ENCODE data around the gene NIF3L1.
"Not testable (repeated sequence)": the region's sequence is repeated elsewhere in the genome, so short reads cannot be mapped to it uniquely, and the experiment has no call there.

NIF3L1 gene

DNA sequence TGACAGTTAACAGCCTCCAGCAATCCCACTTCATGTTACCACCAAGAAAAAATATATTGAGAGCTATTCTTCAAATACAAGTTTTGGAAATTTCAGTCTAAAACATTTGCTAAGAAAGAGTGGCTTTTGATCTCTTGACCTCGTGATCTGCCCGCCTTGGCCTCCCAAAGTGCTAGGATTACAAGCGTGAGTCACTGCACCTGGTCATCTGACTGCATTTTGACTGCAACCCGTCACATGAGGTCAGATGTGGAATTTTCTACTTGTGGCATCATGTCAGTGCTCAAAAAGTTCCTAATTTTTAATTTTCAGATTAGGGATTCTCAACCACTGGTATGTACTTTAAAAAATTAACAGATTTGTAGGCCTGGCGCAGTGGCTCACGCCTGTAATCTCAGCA is 15.6 kb upstream of the NIF3L1 start:
- DNase-seq (ENCODE audit: low spot score) = no peak

DNA sequence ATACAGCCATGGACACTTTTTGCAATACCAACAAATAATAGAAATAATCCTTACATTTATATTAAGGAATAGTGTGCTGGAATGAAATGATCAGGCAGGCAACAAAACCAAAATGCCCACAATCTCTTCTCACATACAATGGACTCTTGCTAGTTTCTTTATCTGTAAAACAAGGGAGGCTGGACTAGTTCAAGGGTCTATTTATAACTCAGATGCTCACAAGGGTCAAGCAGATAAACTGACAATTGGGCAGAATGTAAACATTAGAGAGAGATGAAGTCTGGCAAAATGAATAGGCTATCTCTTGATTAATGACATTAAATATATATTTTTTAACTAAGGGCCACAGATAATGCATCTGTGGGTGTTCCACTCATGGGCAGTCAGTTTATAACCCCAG is 11.7 kb upstream of the NIF3L1 start:
- no peak for DNase-seq (ENCODE audit: low spot score)

DNA sequence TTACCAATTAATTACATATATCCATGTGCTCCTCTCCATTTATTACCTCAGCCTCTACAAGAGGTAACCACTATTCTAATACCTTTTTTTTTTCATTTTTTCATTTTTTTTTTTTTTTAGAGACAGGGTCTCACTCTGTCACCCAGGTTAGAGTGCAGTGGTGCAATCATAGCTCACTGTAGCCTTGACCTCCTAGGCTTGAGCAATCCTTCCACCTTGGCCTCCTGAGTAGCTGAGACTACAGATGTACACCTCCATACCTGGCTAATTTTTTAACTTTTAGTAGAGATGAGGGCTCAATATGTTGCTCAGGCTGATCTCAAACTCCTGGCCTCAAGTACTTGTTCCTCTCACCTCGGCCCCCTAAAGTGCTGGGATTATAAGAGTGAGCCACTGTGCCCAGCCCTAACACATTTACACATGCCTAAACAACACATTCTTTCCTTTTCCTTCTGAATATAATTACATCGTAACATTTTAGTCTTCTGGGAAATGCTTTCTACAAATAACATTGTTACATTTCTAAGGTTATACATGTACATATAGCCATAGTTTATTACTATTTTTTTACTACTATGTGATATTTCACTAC is 10.8 kb upstream of the NIF3L1 start:
- no peak for DNase-seq (ENCODE audit: low spot score)

DNA sequence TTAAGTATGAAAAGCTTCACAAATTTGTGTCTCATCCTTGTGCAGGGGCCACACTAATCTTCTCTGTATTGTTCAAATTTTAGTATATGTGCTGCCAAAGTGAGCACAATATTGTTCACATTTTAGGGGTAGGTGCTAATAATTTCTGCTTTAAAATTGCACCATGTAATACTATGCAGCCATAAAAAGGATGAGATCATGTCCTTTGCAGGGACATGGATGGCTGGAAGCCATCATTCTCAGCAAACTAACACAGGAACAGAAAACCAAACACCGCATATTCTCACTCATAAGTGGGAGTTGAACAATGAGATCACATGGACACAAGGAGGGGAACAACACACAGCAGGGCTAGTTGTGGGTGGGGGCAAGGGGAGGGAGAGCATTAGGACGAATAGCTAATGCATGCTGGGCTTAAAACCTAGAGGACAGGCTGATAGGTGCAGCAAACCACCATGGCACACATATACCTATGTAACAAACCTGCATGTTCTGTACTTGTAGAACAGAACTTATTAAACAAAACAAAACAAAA is 7.4 kb upstream of the NIF3L1 start:
- not testable (repeated sequence) for DNase-seq (ENCODE audit: low spot score)

DNA sequence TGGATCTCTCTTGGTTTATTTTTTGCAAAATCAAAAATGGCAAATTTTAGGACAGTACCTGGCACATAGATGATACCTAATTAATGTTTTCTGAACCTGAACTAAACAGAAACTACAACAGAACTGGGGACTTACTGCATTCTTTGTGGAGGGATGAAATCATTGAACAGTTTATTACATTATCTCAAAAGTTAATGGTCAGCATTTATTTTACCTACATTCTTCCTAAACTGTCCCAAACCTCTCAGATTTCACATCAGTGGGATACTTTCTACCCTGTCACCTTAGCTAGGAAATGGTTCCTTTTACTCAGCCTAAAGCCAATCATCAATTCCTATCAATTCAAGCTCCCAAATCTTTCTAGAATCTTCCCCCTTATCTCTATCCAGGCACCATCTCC is 10.3 kb downstream of the NIF3L1 start:
- DNase-seq (ENCODE audit: low spot score) = no peak

DNA sequence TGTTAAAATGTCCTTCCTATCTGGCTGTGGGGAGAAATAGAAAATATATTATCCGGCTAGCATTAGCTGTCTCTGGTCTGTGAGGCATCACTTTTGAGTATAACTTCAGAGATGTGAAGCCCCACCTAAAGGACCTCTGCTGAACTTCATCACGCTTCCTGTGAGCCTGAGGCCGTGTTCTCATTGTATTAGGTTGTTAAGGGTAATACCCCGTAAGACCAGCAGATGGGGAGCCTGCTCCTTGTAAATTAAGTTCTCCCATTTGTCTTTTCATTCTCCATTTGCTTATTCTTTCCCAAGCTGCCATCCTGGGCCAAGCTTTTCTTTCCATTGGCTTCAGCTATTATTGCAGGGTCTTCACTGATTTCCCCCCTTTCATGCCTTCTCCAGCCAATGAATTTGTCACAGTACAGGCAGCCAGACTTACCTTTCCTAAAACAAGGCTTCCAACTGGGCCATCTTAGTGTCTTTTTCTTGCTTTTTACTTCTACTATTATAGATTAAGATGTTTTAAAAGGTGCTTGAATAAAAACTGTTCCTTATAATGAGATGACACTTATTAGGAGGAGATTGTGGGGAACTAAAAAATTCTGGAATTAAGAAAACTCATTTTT is 12.4 kb downstream of the NIF3L1 start:
- peak; percentile 88 for DNase-seq (ENCODE audit: low spot score)

DNA sequence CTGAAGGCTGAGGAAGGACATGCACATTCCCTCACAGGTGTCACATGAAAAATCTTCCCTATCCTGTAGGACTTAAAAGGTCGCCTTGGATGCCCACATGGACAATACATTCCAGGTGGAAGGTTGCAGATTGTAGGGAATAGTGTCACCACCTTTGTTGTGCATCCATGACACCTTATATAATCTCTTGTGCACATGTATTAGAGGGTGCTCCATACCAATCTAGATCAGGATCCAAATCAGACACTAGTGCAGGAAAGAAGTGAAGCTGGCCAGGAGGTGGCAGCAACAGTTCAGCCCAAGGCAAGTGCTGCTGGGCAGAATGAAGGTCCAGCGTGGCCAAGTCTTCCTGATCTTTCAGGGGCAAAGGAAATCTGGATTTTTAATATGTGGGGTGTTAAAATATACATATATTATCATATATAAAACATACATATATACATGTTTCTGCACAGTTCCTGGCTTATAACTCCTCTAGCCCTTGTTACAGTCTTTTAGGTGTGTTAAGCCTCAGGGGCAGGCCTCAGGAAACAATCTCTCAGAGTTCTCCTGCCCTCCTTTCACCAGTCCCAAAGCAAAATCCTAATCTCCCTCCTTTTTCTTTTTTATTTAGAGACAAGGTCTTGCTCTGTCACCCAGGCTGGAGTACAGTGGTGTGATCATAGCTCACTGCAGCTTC is 16.6 kb downstream of the NIF3L1 start:
- DNase-seq (ENCODE audit: low spot score) = peak; percentile 79

DNA sequence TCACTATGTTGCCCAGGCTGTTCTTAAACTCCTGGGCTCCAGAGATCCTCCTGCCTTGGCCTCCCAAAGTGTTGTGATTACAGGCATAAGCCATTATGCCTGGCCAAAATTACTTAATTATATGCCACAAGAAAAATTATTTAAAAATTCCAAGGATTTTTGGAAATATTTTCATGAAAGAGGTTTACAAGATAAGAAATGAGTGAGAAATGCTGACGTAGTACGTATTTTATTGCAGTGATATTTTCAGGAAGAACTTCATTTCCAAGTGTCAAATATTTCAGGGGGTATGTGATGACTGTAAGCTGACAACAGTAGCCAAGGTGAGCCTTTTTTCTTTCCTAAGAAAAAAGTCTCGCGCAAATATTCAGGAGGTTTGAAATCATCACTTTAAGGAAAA is 20.8 kb downstream of the NIF3L1 start:
- no peak for DNase-seq (ENCODE audit: low spot score)

DNA sequence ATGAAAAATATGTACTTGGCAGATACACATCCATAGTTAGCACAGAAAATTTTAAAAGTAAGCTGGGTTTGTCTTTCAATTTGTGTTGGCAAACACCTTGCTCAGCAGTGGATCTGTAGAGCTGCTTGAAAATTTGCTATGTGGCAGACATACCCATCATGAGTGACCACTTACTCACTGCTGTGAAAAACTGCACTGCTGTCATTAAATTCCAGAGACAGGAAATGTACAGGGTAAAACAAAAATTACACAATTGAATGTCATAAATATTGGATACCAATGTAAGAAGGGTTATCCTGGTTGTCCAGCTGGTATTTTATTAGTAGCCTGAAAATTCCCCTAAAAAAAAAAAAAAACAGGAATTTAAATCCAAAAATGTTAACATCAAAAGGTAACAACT is 24.5 kb downstream of the NIF3L1 start:
- peak; percentile 73 for DNase-seq (ENCODE audit: low spot score)

DNA sequence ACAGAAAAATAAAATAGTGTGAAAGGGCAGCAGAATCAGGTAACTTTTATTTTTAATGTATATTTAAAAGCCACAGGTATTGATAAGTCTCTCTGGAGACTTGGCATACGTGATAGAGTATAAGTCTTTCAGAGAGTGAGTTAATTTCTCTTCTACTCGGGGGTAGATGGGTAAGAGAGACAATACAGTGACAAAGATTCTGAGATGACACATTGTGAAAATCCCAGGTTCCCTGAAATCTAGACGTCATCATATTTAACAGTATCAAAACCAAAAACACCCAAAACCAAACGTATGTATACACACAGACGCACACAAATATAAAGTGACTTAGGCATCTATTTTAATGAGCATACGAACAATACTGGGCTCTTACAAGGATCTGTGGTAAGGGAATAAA is 33.3 kb downstream of the NIF3L1 start:
- DNase-seq (ENCODE audit: low spot score) = no peak

DNA sequence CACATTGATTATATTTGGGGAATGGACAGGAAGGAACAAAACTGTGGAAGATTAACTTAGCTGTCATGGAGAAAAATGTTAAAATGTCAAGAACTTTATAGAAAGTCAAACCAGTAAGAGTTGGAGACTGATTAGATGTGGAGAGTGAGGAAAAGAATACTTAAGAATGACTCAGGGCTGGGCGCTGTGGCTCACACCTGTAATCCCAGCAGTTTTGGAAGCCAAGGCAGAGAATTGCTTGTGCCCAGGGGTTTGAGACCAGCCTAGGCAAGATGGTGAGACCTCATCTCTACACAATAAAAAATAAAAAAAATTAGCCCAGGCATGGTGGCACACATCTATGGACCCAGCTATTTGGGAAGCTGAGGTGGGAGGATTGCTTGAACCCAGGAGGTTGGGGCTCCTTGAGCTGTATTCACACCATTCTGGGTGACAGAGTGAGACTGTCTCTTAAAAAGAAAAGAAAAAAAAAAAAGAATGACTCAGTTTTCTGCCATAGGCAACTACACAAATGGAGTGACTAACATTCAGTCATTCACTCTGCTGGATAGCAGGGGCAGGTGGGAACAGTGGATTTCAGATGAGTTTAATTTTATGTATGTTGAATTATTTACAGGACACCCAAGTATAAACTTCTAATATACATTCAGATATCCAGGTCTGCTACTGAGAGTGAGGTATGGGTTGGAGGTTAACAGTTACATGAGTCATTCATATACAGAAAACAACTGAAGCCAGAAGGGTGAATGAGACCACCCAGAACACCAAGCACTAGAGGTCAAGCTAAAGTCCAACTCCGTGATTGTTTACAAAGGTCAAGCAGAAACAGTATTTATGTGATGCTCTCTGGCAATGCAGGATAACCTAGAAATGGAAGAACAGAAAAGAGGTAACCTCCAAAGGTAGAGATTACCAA is 40.4 kb downstream of the NIF3L1 start:
- DNase-seq (ENCODE audit: low spot score) = no peak

DNA sequence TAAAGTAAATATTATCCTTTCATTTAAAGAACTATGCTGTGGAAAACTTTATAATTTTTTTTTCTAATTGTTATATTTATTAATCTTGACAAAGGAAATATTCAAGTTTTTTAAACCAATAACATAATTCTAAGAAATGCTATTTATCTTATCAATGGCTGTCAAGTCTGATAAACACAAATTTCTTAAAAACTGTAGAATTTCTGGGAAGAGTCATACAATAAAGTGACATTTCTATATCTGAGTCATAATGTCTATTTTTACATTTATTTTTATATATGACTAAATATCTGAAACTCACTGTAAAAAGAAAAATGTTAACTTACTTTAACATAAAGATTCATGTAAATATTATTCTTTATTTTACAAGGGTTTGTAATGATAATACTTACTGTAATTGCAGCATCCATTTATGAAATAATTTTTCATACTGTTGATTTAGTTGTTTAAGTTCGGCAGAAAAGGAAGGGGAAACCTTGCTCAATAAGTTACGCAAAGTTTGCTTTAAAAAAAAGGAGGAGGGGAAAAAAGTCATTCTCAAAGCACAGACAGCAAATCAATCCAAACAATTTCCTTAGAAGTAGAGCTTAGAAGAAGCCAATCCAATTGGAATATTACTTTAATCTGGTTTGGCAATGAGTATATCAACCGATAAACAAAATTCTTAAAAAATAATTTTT is 41.9 kb downstream of the NIF3L1 start:
- DNase-seq (ENCODE audit: low spot score) = no peak

DNA sequence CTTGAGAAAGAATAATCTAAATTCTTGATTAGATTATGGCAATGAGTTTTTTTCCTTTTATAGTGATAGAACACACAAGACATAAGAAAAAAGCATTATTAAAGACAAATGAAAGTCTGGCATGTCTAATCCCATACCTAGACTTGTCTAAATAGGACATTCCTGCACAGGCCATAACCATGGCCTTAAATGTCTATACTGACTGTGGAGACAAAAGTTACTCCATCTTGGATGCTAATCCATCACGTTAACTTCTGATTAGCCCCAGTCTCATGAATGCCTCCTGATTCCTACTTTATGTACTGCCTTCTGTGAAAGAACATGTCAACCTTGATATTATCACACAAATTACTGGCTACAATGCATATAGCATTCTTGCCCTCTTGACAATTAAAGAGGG is 50.7 kb downstream of the NIF3L1 start:
- DNase-seq (ENCODE audit: low spot score) = no peak

DNA sequence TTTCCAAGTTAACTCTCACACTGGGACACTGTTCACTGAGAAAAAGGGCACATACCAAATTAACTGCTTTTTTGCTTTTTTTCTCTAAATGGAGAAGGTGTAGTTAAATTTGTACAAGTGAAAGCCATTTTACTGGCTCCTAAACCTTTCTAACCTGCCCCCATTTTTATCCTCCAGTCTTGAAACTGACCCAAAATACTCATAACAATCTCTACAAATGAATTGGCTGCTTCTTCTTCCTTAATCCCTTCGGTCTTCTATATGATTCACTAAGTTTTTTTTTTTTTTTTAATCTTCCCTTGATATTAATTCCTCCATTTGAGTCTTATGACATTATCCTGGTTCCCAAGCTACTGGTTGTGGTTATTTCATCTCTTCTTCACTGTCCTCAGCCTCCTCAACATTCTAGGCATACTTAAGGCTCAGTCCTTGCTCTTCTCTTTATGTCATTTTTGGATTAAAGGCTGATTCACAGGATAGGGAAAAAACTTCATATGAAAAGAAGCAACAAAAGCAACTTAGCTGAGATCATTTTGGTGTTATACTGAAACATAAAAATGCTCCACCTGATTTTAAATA is 54.4 kb downstream of the NIF3L1 start:
- no peak for DNase-seq (ENCODE audit: low spot score)

DNA sequence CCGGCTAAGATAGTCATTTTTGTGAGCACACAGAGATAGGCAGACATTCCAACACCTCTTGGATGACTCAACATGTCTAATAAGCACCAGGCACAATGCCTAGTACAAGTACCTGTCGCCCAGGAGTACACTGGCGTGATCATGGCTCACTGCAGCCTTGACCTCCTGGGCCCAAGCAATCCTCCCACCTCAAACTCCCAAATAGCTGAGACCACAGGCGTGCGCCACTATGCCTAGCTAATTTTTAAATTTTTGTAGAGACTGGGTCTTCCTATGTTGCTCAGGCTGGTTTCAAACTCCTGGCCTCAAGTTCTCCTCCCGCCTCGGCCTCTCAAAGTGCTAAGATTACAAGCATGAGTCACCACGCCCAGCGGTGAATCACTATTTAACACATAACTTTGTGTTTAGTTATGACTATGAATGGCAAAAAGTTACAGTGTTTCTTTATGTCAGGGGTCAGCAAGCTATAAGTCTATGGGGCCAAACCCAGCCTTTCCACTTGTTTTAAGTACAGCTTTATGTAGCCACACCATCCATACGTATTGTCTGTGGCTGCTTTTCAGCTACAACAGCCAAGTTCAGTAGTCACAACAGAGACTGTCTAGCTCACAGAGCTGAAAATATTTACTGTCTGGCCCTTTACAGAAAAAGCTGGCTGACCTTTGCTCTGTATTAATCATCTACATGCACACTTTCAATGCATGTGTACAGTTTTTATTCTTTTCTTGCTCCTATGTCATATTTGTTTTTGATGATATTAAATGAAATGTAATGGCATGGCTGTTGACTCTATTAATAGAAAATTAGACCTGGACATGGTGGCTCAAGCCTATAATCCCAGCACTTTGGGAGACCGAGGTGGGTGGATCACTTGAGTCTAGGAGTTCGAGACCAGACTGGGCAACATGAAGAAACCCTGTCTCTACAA is 55.6 kb downstream of the NIF3L1 start:
- DNase-seq (ENCODE audit: low spot score) = peak; percentile 44

DNA sequence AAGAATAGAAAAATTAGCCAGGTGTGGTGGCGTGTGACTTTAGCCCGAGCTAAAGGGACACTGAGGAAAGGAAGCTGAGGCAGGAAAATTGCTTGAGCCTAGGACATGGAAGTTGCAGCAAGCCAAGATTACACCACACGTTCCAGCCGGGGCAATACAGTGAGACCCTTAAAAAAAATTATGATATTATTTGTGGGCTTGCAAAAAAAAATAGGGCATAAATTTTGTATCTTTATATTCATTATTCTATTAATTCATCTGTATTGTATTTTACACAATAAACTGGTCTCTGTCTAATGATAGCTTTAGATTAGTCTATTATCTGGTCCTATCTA is 56.2 kb downstream of the NIF3L1 start:
- no peak for DNase-seq (ENCODE audit: low spot score)

DNA sequence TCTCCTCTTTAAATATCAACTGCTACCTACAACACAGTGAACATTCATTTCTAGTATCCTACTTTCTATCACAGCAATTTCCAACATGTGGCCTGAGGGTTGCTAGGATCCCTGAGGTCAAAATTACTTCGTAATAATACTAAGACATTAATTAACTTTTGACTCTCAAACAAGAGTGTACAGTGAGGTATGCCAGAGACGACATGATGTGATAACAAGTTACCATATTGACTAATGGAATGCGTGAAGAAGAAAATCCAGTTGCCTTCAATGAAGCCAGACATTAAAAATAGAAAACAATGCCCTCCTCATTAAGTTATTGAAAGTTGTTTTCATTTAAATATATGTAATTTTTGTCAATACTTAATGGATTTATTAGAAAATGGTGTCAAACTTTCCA is 61.2 kb downstream of the NIF3L1 start:
- no peak for DNase-seq (ENCODE audit: low spot score)
